GM12873 (cell line): ENCODE results near the gene AGMAT.

Experiments
- TF ChIP-seq, protein P1 (sequence below): IDR thresholded peaks from 2 replicates; pipeline ENCODE4 v1.5.1; 2012; ENCODE audit warnings: low read depth, mild to moderate bottlenecking, moderate library complexity, low read length, control low read depth; ENCODE audit not compliant: insufficient read depth; ENCODE audit errors: missing control alignments

The AGMAT gene

DNA sequence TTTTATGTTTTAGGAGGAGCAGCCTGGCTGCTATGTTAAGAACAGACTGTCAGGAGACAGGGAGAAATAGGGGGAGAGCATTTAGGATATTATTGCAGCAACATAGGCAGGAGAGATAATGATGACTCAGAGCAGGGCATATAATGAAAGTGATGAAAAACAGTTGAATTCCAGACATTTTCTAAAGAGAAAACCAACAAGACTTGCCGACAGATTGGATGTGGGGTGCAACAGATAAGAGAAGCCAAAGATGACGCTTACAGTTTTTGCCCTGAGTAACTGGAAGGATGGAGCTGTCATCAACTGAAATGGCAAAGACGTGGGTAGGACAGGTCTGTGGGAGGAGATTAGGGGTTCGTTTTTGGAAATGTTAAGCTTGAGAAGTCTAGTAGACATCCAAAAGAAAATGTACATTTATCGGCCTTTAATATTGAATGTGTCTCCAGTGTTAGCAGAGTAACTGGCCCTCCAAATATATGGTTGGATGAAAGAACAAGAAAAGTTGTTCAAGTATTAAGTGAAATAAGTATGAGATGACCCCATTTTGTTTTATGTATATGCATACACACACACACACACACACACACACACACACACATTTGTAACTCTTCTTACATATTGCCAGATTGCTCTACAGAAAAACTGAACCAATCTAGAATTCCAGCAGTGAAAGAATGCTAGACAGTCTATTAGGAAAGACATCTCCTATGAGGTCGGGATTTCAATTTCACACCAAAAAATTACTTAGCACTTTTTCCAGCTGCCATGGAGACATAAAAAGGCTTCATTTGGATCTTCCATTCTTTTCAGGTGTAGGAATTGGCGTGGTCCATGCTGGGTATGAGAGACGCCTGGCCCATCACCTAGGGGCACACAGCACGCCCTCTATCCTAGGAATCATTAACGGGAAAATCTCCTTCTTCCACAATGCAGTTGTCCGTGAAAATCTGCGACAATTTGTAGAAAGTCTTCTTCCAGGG is 41.0 kb downstream of the AGMAT start:
- TF ChIP-seq, protein P1, sequence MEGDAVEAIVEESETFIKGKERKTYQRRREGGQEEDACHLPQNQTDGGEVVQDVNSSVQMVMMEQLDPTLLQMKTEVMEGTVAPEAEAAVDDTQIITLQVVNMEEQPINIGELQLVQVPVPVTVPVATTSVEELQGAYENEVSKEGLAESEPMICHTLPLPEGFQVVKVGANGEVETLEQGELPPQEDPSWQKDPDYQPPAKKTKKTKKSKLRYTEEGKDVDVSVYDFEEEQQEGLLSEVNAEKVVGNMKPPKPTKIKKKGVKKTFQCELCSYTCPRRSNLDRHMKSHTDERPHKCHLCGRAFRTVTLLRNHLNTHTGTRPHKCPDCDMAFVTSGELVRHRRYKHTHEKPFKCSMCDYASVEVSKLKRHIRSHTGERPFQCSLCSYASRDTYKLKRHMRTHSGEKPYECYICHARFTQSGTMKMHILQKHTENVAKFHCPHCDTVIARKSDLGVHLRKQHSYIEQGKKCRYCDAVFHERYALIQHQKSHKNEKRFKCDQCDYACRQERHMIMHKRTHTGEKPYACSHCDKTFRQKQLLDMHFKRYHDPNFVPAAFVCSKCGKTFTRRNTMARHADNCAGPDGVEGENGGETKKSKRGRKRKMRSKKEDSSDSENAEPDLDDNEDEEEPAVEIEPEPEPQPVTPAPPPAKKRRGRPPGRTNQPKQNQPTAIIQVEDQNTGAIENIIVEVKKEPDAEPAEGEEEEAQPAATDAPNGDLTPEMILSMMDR = no peak

DNA sequence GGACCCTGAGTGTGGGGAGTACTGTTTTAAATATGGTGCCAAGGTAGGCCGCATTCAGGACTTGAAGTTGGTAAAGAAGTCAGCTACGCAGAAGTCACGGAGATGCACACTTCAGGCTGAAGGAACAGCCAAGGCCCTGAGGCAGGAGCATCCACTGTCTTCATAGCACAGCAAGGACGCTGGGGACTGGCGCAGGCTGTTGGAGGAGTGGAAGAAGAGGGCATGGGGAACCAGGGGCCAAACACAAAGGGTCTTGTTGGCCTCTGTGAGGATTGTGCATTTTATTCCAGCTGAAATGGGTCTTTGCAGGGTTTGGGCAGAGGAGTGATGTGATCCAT is 41.6 kb downstream of the AGMAT start:
- TF ChIP-seq, protein P1 = no peak

DNA sequence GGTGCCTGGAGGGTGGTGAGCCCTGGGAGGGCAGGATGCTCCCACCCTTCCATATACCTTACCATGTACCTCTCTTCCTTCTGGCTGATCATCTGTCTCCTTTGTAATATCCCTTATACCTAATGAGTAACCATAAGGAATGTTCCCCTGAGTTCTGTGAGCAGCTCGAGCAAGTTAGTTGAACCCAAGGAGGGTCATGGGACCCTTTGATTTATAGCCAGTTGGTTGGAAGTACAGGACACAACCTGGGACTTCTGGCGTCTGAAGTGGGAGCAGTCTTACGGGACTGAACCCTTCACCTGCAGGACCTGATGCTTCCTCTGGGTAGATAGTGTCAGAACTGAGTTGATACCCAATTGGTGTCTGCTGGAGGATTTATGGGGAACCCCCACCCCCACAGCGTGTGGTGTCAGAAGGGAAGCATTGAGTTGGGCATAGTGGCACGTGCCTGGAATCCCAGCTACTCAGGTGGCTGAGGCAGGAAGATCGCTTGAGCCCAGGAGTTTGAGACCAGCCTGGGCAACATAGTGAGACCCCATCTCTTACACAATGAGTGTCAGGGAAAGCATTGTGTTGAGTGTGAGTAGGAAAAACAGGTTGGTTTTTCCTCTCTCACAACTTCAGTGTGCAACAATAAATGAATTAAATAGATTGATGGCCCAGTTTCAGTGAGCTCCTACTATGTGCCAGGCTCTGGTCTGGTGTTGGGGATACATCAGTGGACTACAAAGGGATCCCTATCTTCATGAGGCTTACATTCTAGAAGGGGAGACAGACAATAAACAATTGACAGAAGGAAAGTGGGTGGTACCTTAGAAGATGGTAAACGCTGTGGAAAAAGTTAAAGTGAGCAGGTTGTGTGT is 42.2 kb downstream of the AGMAT start:
- TF ChIP-seq, protein P1 = no peak

DNA sequence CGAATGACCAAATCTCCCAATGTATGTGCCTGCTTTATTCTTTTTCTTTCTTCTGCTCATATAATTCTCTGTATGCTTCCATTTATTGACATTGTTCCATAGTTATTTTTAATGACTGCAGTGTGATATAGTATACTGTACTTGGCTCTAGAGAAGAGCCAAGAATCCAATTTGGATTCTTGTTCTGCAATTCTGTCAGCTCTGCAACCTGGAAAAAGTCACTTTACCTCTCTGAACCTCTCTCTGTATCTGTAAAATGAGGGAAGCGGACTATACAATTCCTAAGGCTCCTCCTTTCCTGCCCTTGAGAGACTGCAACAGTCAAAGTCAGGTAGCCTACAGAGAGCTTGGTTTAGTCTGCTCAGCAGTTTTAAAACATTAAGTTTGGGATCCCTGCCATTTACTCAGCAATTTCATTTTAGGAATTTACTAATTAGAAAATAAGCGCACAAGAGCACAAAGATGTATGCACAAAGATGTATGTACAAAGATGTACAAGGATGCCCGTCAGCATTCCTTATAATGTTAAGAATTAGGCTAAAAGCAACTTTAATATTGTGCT is 43.5 kb downstream of the AGMAT start:
- TF ChIP-seq, protein P1 = no peak

DNA sequence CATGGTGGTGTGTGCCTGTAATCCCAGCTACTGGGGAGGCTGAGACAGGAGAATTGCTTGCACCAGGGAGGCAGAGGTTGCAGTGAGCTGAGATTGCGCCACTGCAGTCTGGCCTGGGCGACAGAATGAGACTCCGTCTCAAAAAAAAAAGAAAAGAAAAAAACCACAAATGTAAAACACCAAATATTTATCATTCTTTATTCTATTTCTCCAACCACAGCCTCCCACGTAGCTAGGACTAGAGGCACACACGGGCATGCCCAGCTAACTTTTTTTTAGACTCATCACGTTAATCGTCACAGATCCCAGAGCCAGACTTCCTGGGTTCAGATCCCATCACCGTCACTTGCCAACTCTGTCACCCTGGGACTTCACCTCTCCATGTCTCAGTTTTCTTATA is 44.7 kb downstream of the AGMAT start:
- TF ChIP-seq, protein P1 = no peak

DNA sequence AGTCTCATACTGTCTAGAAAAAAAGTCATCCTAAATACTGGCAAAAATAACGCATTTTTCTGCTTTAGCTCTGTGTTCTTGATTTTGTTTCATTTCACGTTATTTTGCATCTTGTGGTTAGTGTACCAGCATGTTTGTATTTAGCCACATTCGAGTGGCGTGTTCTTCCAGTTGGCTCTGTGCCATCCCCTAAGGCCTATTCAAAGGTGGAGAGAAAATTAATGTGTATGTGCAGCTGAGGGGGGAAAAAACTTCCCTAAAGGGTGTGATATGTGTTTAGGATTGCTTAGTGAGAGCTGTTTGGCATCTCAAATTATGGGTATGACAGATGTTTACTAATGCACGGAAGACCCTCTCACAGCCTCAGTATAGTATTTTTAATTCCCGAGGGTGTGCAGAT is 46.1 kb downstream of the AGMAT start:
- TF ChIP-seq, protein P1 = no peak

DNA sequence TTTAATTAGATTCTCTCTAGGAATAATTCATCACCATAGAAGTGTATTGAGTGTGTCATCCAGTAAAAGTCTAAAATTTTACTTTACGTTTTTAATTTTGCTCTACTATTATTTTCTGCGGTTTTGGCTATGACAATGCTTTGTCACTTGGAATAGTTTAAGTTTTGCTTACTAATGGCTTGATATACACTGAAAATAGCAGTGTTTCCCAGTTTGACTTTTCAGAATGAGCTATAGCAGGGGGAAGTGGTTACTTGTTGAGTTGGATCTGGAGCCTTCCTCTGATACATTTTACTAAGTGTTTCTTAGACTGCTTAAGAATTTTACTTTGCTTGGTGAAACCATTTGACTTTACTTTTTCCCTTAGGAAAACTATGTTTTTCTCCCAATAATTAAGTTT is 53.2 kb downstream of the AGMAT start:
- TF ChIP-seq, protein P1 = no peak
